Endometrial microvascular endothelial cells (primary cell): ENCODE data around the gene FMO4. TPM values are rescaled to one million over a fixed set of nuclear protein-coding genes. Genes with fewer than 3 reads are reported as not detected.
"Not testable (repeated sequence)": the region's sequence is repeated elsewhere in the genome, so short reads cannot be mapped to it uniquely, and the experiment has no call there.

Experiments
- in situ Hi-C: cut with HindIII; loops from 2 replicates; pipeline ENCODE4 v1.10.0; 2017; ENCODE audit warnings: low sequenced_read_pairs, low pct_unique_long_range_greater_than_20kb; ENCODE audit errors: inconsistent ontology term
- total RNA-seq: library from RNA; depleted of rRNA; stranded (reverse); fragments of >200 nt; gene quantifications from one replicate; pipeline ENCODE4 v1.2.3, GENCODE V29; 2015; ENCODE audit errors: inconsistent ontology term

The FMO4 gene
- total RNA-seq, 1 donor from 2014 or later = 0.46 TPM

DNA sequence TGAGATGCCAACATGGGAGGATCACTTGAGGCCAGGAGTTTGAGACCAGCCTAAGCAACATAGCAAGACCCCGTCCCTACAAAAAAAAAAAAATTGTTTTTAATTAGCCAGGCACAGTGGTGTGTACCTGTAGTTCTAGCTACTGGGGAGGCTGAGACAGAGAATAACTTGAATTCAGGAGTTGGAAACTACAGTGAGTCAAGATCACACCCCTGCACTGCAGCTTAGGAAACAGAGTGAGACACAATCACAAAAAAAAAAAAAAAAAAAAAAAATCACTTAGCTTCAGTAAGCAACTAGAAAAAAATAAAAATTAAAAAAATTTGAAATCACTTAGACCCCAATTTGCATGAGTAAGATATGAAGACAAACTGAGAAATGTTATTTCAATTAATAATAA is 53.5 kb downstream of the FMO4 start:
- in situ Hi-C loops = no loop called here

GRCh38 chr1:171372418-171373084 is 58.6 kb downstream of the FMO4 start:
- in situ Hi-C loops = no loop called here

DNA sequence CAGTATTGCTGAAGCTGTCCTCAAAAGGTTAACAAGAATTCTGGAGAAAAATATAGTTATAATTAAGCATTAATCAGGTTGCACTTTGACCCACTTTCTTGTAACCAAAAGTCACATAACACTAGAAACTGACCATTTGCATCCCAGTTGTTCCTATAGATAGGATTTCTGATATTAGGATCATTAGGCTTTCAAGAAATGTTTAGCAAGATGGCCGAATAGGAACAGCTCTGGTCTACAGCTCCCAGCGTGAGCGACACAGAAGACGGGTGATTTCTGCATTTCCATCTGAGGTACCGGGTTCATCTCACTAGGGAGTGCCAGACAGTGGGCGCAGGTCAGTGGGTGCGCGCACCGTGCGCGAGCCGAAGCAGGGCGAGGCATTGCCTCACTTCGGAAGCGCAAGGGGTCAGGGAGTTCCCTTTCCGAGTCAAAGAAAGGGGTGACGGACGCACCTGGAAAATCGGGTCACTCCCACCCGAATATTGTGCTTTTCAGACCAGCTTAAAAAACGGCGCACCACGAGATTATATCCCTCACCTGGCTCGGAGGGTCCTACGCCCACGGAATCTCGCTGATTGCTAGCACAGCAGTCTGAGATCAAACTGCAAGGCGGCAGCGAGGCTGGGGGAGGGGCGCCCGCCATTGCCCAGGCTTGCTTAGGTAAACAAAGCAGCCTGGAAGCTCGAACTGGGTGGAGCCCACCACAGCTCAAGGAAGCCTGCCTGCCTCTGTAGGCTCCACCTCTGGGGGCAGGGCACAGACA is 59.6 kb downstream of the FMO4 start:
- in situ Hi-C loops = not testable (repeated sequence)

DNA sequence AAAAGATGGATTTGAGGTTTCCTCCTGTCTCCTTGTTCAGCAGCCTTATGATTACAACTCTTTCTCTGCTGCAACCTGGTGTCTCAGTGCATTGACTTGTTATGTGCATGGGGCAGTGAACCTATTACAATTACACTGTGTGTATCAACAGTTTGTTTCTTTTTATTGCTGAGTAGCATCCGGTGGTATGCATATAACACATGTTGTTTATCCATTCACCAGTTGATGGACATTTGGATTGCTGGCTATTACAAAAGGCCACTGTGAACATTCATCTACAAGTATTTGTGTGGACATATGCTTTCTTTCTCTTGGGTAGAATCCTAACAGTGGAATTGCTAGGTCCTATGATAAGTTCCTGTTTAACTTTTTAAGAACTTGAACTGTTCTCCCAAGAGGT is 65.9 kb downstream of the FMO4 start:
- in situ Hi-C loops = no loop called here

DNA sequence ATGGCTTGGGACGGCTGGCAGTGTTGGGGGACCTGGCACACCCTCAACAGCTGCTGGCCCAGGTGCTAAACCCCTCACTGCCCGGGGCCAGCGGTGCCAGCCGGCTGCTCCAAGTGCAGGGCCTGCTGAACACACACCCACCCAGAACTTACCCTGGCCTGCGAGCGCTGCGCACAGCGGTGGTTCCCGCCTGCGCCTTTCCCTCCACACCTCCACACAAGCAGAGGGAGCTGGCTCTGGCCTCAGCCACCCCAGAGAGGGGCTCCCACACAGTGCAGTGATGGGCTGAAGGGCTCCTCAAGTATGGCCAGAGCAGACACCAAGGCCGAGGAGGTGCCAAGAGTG is 67.9 kb downstream of the FMO4 start:
- in situ Hi-C loops = no loop called here

GRCh38 chr1:171384496-171384895 is 70.5 kb downstream of the FMO4 start:
- in situ Hi-C loops = no loop called here

- in situ Hi-C loops = no loop called here
These were observed 75.2 kb downstream of the FMO4 start for GRCh38 chr1:171389171-171389570.

GRCh38 chr1:171390740-171391139 is 76.8 kb downstream of the FMO4 start:
- in situ Hi-C loops = not testable (repeated sequence)

Other genes with a start within 250 kb of the FMO4 start
- not detected for gene FMO3, start 223.3 kb upstream of the FMO4 start, total RNA-seq
- gene FMO2, start 128.9 kb upstream of the FMO4 start, total RNA-seq = not detected
- gene FMO1, start 65.7 kb upstream of the FMO4 start, total RNA-seq = not detected
- 50.5 TPM for gene PRRC2C, start 171.3 kb downstream of the FMO4 start, total RNA-seq